Measurements from ENCODE around the gene WDR33.

- TF ChIP-seq CTCF (IDR thresholded peaks at IDR 0.05) (no peak), EP300 (IDR thresholded peaks at IDR 0.05) (no peak), POLR2A (IDR thresholded peaks at IDR 0.05) (no peak)
These were observed 37.0 kb upstream of the WDR33 start for GRCh38 chr2:127847931-127848330.
